Natural killer cell (primary cell): ENCODE measurements around the gene CCDC85A. TPM values are rescaled to one million over a fixed set of nuclear protein-coding genes. Genes with fewer than 3 reads are reported as not detected.
"Not testable (repeated sequence)": the region's sequence is repeated elsewhere in the genome, so short reads cannot be mapped to it uniquely, and the experiment has no call there.

Source experiments
- ATAC-seq, 3 donors: fragments of 150-1000 bp in 2 of 3; fragments of 200-7000 bp in 1 of 3; cut with Tn5 transposase; 1 replicate in 1 of 3; 2 replicates in 2 of 3; pipeline ENCODE4 v1.10.0; 2021; ENCODE audit warnings: mild to moderate bottlenecking in 2 of 3, moderate library complexity in 2 of 3
- DNase-seq, 2 donors: peaks; one replicate each; pipeline versions ENCODE4 v3.0.0 to v3.0.0-alpha.2; 2013 to 2021; ENCODE audit warnings: mixed read lengths in 1 of 2
- H3K27ac ChIP-seq: one replicate; pipeline ENCODE4 v1.5.1; 2013; ENCODE audit warnings: mild to moderate bottlenecking, low read length
- H3K27me3 ChIP-seq: one replicate; pipeline ENCODE4 v1.6.1; 2013; ENCODE audit warnings: low read length; ENCODE audit not compliant: control insufficient read depth, insufficient read depth
- H3K36me3 ChIP-seq: one replicate; pipeline ENCODE4 v1.6.1; 2013; ENCODE audit warnings: low read length; ENCODE audit not compliant: control insufficient read depth, insufficient read depth
- H3K4me1 ChIP-seq: one replicate; pipeline ENCODE4 v1.6.1; 2013; ENCODE audit warnings: low read length; ENCODE audit not compliant: control insufficient read depth, insufficient read depth
- H3K4me3 ChIP-seq: one replicate; pipeline ENCODE4 v1.5.1; 2013; ENCODE audit warnings: low read length
- H3K9me3 ChIP-seq: one replicate; pipeline ENCODE4 v1.6.1; 2013; ENCODE audit warnings: low read length; ENCODE audit not compliant: control insufficient read depth, insufficient read depth
- H3K27ac Mint-ChIP-seq, 2 donors: one replicate each; pipeline ENCODE4 v1.8.0; 2022; ENCODE audit warnings: mild to moderate bottlenecking in 2 of 2, mixed read lengths in 2 of 2, moderate library complexity in 1 of 2
- H3K27me3 Mint-ChIP-seq, 2 donors: one replicate each; pipeline ENCODE4 v1.8.0; 2022; ENCODE audit warnings: low read depth in 2 of 2, mixed read lengths in 2 of 2
- H3K36me3 Mint-ChIP-seq: one replicate; pipeline ENCODE4 v1.8.0; 2022; ENCODE audit warnings: mixed read lengths
- H3K4me1 Mint-ChIP-seq, 2 donors: one replicate each; pipeline ENCODE4 v1.8.0; 2022; ENCODE audit warnings: mixed read lengths in 2 of 2
- H3K4me3 Mint-ChIP-seq: one replicate; pipeline ENCODE4 v1.8.0; 2022; ENCODE audit warnings: mild to moderate bottlenecking, moderate library complexity, mixed read lengths
- H3K9me3 Mint-ChIP-seq, 2 donors: one replicate each; pipeline ENCODE4 v1.8.0; 2022; ENCODE audit warnings: mixed read lengths in 2 of 2
- CTCF ChIP-seq: fragments of 200-600 bp; IDR thresholded peaks from one replicate; pipeline ENCODE4 v1.8.0; 2022; ENCODE audit warnings: antibody characterized with exemption
- WGBS: methylation state at CpG from one replicate; pipeline ENCODE4 v1.1.7; 2013; ENCODE audit warnings: missing lambda C conversion rate; ENCODE audit not compliant: insufficient coverage; 5-methylcytosine and 5-hydroxymethylcytosine counted together
- intact Hi-C: fragments of 100-400 bp; cut with micrococcal nuclease; formaldehyde crosslinking; loops from one replicate; pipeline ENCODE4 v1.14.2; 2022
- total RNA-seq, 4 donors: library from RNA; stranded (reverse); fragments of 120-200 nt in 1 of 4; gene quantifications; one replicate each; pipeline versions ENCODE4 v1.2.3 to v1.2.4, GENCODE V29; 2013 to 2022

CCDC85A gene
- total RNA-seq, 3 donors from 2014 or later (not counting 1 experiment from before 2014, with no cell fraction given), result not detected

- no peak for DNase-seq
- Mint-ChIP-seq H3K4me1 (no peaks in the 10 kb centered on the region), H3K4me3 (no peak overlapping the region), H3K9me3 (peaks cover 4 to 5% of the 10 kb centered on the region in 2 donors), H3K27me3 (no peaks in the 10 kb centered on the region), H3K27ac (no peak overlapping the region), H3K36me3 (no peaks in the 10 kb centered on the region)
- Histone ChIP-seq H3K9me3 (no peaks in the 10 kb centered on the region), H3K27me3 (no peaks in the 10 kb centered on the region), H3K36me3 (no peaks in the 10 kb centered on the region), H3K27ac (no peak overlapping the region), H3K4me3 (no peak overlapping the region), H3K4me1 (no peaks in the 10 kb centered on the region)
- no peak for ATAC-seq
- intact Hi-C loops, result no loop called here
- WGBS, result 50% methylated on average over 3 of the region's 3 CpGs
- TF ChIP-seq CTCF, result no peak
Observed at GRCh38 chr2:56148825-56149224, 35.0 kb upstream of the CCDC85A start.

GRCh38 chr2:56151841-56152240 is 31.9 kb upstream of the CCDC85A start:
- H3K4me3 ChIP-seq, result no peak overlapping the region
- H3K9me3 ChIP-seq, result no peaks in the 10 kb centered on the region
- H3K4me1 ChIP-seq, result no peaks in the 10 kb centered on the region
- no peak overlapping the region for H3K27ac ChIP-seq
- peaks cover 4 to 5% of the 10 kb centered on the region in 2 donors for H3K9me3 Mint-ChIP-seq
- H3K27ac Mint-ChIP-seq, result no peak overlapping the region
- no peaks in the 10 kb centered on the region for H3K27me3 Mint-ChIP-seq
- ATAC-seq, result no peak
- DNase-seq, result no peak
- no peaks in the 10 kb centered on the region for H3K27me3 ChIP-seq
- 92% methylated on average over 1 of the region's 2 CpGs for WGBS
- no peaks in the 10 kb centered on the region for H3K36me3 ChIP-seq
- no peak overlapping the region for H3K4me3 Mint-ChIP-seq
- no peaks in the 10 kb centered on the region for H3K4me1 Mint-ChIP-seq
- no peak for TF ChIP-seq CTCF
- intact Hi-C loops, result no loop called here
- no peaks in the 10 kb centered on the region for H3K36me3 Mint-ChIP-seq

GRCh38 chr2:56155188-56155587 is 28.6 kb upstream of the CCDC85A start:
- H3K9me3 Mint-ChIP-seq, result peaks cover 0 to 4% of the 10 kb centered on the region in 2 donors
- no peak overlapping the region for H3K27ac Mint-ChIP-seq
- Histone ChIP-seq H3K4me3 (no peak overlapping the region), H3K27ac (no peak overlapping the region), H3K4me1 (no peaks in the 10 kb centered on the region), H3K27me3 (no peaks in the 10 kb centered on the region), H3K9me3 (no peaks in the 10 kb centered on the region), H3K36me3 (no peaks in the 10 kb centered on the region)
- WGBS, result 57% methylated on average over 2 of the region's 2 CpGs
- intact Hi-C loops, result no loop called here
- H3K4me1 Mint-ChIP-seq, result no peaks in the 10 kb centered on the region
- H3K27me3 Mint-ChIP-seq, result no peaks in the 10 kb centered on the region
- ATAC-seq (no peak), DNase-seq (no peak)
- H3K4me3 Mint-ChIP-seq, result no peak overlapping the region
- no peaks in the 10 kb centered on the region for H3K36me3 Mint-ChIP-seq
- TF ChIP-seq CTCF, result no peak

DNA sequence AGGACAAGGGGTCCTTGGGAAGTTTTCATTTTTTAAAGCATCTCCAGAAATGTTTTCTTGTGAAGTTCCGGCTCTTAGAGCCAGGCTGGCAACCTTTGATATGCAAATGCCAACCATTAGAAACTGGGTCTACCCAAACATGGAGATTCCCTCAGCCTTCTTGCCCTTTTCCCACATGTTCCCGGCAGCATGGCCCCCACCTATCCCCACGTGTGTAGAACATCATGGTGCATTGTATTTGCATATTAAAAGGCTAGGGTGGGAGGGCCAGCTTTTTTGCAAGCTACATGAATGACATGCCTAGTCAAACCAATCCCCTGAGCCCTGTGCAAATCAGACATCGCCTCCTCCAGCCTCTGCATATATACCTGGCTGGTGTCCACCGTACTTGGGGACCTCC is 23.9 kb upstream of the CCDC85A start:
- H3K9me3 Mint-ChIP-seq, DNase-seq, H3K36me3 Mint-ChIP-seq, H3K27me3 Mint-ChIP-seq, H3K27ac ChIP-seq, H3K36me3 ChIP-seq, H3K4me1 Mint-ChIP-seq, H3K27ac Mint-ChIP-seq, H3K4me3 ChIP-seq, H3K4me3 Mint-ChIP-seq, H3K4me1 ChIP-seq, H3K27me3 ChIP-seq, H3K9me3 ChIP-seq, intact Hi-C loops, ATAC-seq: not testable (repeated sequence)
- 86% methylated on average over 4 of the region's 5 CpGs for WGBS
